Activated CD4-positive, alpha-beta T cell treated with anti-CD3 and anti-CD28 coated beads, Interleukin-2, amount 50 U/mL, for 24 hours (primary cell): ENCODE measurements around the gene KIF6.

Experiments used
- DNase-seq, 2 donors: peaks; one replicate each; pipeline ENCODE4 v3.0.0-alpha.2; 2020; ENCODE audit warnings: low read depth in 1 of 2, low spot score in 1 of 2

KIF6 gene

GRCh38 chr6:39452306-39453145 is 272.7 kb downstream of the KIF6 start:
- DNase-seq: no peak

GRCh38 chr6:39451831-39452230 is 273.4 kb downstream of the KIF6 start:
- DNase-seq: no peak

- DNase-seq: no peak
Observed at GRCh38 chr6:39449022-39449421, 276.2 kb downstream of the KIF6 start.

- no peak for DNase-seq
Observed at GRCh38 chr6:39446909-39447308, 278.3 kb downstream of the KIF6 start.

- no peak for DNase-seq
Observed at GRCh38 chr6:39445667-39446066, 279.5 kb downstream of the KIF6 start.

GRCh38 chr6:39444479-39445019 is 280.7 kb downstream of the KIF6 start:
- DNase-seq: no peak

- DNase-seq: no peak
Observed at GRCh38 chr6:39441986-39442385, 283.2 kb downstream of the KIF6 start.

GRCh38 chr6:39441301-39441700 is 283.9 kb downstream of the KIF6 start:
- DNase-seq: no peak

- DNase-seq: no peak
Observed at GRCh38 chr6:39440039-39440426, 285.2 kb downstream of the KIF6 start.

GRCh38 chr6:39439342-39440038 is 285.7 kb downstream of the KIF6 start:
- no peak for DNase-seq

- no peak for DNase-seq
Observed at GRCh38 chr6:39433630-39434029, 291.6 kb downstream of the KIF6 start.

GRCh38 chr6:39432330-39433025 is 292.7 kb downstream of the KIF6 start:
- DNase-seq: no peak

GRCh38 chr6:39430871-39431523 is 294.2 kb downstream of the KIF6 start:
- DNase-seq: no peak

GRCh38 chr6:39430446-39430845 is 294.8 kb downstream of the KIF6 start:
- no peak for DNase-seq

- DNase-seq: no peak
Observed at GRCh38 chr6:39428816-39429215, 296.4 kb downstream of the KIF6 start.

GRCh38 chr6:39428152-39428551 is 297.1 kb downstream of the KIF6 start:
- DNase-seq: no peak

GRCh38 chr6:39426073-39426456 is 299.1 kb downstream of the KIF6 start:
- DNase-seq: peak in 1 of 2 donors; percentile 3

- DNase-seq: no peak
Observed at GRCh38 chr6:39425346-39426072, 299.7 kb downstream of the KIF6 start.

- DNase-seq: no peak
Observed at GRCh38 chr6:39424831-39425230, 300.4 kb downstream of the KIF6 start.

GRCh38 chr6:39422238-39422637 is 303.0 kb downstream of the KIF6 start:
- DNase-seq: no peak
